Keratinocyte (primary cell): ENCODE results near the gene NGEF.

Experiments used
- CTCF ChIP-seq, 3 experiments: IDR thresholded peaks in 1 of 3; conservative IDR thresholded peaks in 1 of 3; optimal IDR thresholded peaks in 1 of 3; 2 replicates in 2 of 3; 3 replicates in 1 of 3; pipeline versions ENCODE3 to v1.5.1; 2011; ENCODE audit warnings: low read length in 3 of 3, mild to moderate bottlenecking in 3 of 3, moderate library complexity in 2 of 3, control low read depth in 1 of 3, inconsistent platforms in 1 of 3; ENCODE audit not compliant: insufficient read depth in 2 of 3; ENCODE audit errors: extremely low read depth in 1 of 3
- EZH2 ChIP-seq: IDR thresholded peaks from one replicate; pipeline ENCODE4 v1.6.1; 2012; ENCODE audit warnings: inconsistent platforms, mild to moderate bottlenecking, low read length, moderate library complexity

- TF ChIP-seq CTCF (optimal IDR thresholded peaks at IDR 0.05 in 1 of 3, IDR thresholded peaks at IDR 0.05 in 1 of 3, conservative IDR thresholded peaks at IDR 0.05 in 1 of 3; ENCODE audit: extremely low read depth in 1 of 3, insufficient read depth in 2 of 3, low read length in 3 of 3): no peak
- no peak for TF ChIP-seq EZH2
Measured at GRCh38 chr2:233059797-233060500, 46.9 kb upstream of the NGEF start, which contains the start of gene INPP5D.
